Panc1 (cell line): ENCODE measurements around the gene CCDC200. TPM values are rescaled to one million over a fixed set of nuclear protein-coding genes. Genes with fewer than 3 reads are reported as not detected.

Source experiments
- ATAC-seq: fragments of 200-7000 bp; cut with Tn5 transposase; 2 replicates; pipeline ENCODE4 v1.9.1; 2020; ENCODE audit warnings: mild to moderate bottlenecking, moderate library complexity
- BruUV-seq: library from RNA; stranded (reverse); fragments of 400-500 nt; replicated peaks from 2 replicates; lab custom pipeline; 2021; lab: Mats Ljungman, UMichigan
- CTCF ChIA-PET: fragments of 300-600 bp; sonication (Branson Sonifier 250); formaldehyde crosslinking; loops from one replicate; lab custom pipeline; 2022; ENCODE audit warnings: antibody characterized with exemption; lab: Charles Lee
- POLR2A ChIA-PET: fragments of 300-600 bp; sonication (Branson Sonifier 250); formaldehyde crosslinking; loops from one replicate; lab custom pipeline; 2022; ENCODE audit warnings: antibody characterized with exemption; lab: Charles Lee
- DNase-seq: peaks from one replicate; pipeline ENCODE4 v3.0.0-alpha.2; 2010; ENCODE audit warnings: low read depth, low spot score
- H3K27ac ChIP-seq: 2 replicates; pipeline ENCODE4 v1.5.1; 2011; ENCODE audit warnings: mild to moderate bottlenecking, low read length, inconsistent platforms
- H3K27me3 ChIP-seq: fragments of 200-500 bp; sonication (Bioruptor generic); 2 replicates; pipeline ENCODE4 v1.6.0; 2014; ENCODE audit warnings: low read length, inconsistent platforms; ENCODE audit not compliant: control insufficient read depth, insufficient read depth
- H3K36me3 ChIP-seq: fragments of 200-500 bp; sonication (Bioruptor generic); 2 replicates; pipeline ENCODE4 v1.5.1; 2014; ENCODE audit warnings: inconsistent platforms, mild to moderate bottlenecking, low read length, moderate library complexity; ENCODE audit not compliant: control insufficient read depth, insufficient read depth
- H3K4me1 ChIP-seq: 2 replicates; pipeline ENCODE4 v1.5.1; 2011; ENCODE audit warnings: inconsistent platforms, mild to moderate bottlenecking, low read length, moderate library complexity; ENCODE audit not compliant: control insufficient read depth, insufficient read depth
- H3K4me3 ChIP-seq, 2 experiments: 2 replicates each; pipeline ENCODE4 v1.5.1; 2011 to 2012; ENCODE audit warnings: low read depth in 2 of 2, low read length in 2 of 2, mild to moderate bottlenecking in 2 of 2, inconsistent platforms in 1 of 2, moderate library complexity in 1 of 2
- H3K9me3 ChIP-seq: fragments of 200-500 bp; sonication (Bioruptor generic); 2 replicates; pipeline ENCODE4 v1.5.1; 2014; ENCODE audit warnings: low read depth, mild to moderate bottlenecking, inconsistent platforms, low read length, moderate library complexity; ENCODE audit not compliant: control insufficient read depth, insufficient read depth
- CTCF ChIP-seq: fragments of 450-650 bp; IDR thresholded peaks from 2 replicates; pipeline ENCODE4 v1.5.1; 2017; ENCODE audit warnings: mild to moderate bottlenecking
- POLR2AphosphoS5 ChIP-seq: IDR thresholded peaks from 2 replicates; pipeline ENCODE4 v1.6.1; 2012; ENCODE audit warnings: mild to moderate bottlenecking, low read depth, low read length, moderate library complexity
- SIN3A ChIP-seq: IDR thresholded peaks from 2 replicates; pipeline ENCODE4 v1.6.1; 2012; ENCODE audit warnings: low read depth, mild to moderate bottlenecking, low read length, moderate library complexity, borderline replicate concordance; ENCODE audit not compliant: insufficient read depth
- TCF7L2 ChIP-seq: IDR thresholded peaks from 2 replicates; pipeline ENCODE4 v1.6.1; 2011; ENCODE audit warnings: mild to moderate bottlenecking, low read depth, low read length, inconsistent platforms
- in situ Hi-C: cut with HindIII; loops from 2 replicates; pipeline ENCODE4 v1.10.0; 2016; ENCODE audit warnings: low sequenced_read_pairs, low pct_unique_long_range_greater_than_20kb
- intact Hi-C: fragments of 100-400 bp; cut with micrococcal nuclease; formaldehyde crosslinking; loops from one replicate; pipeline ENCODE4 v1.10.0; 2022; ENCODE audit not compliant: unreplicated experiment
- total RNA-seq: library from RNA; stranded (reverse); gene quantifications from one replicate; pipeline ENCODE4 v1.2.1, GENCODE V29; 2021; ENCODE audit not compliant: unreplicated experiment
- TF ChIP-seq, protein P1 (sequence below), 2 experiments: IDR thresholded peaks; 2 replicates each; pipeline ENCODE4 v1.6.1; 2011 to 2012; ENCODE audit warnings: low read depth in 2 of 2, control low read depth in 1 of 2, low read length in 1 of 2, mild to moderate bottlenecking in 1 of 2, moderate library complexity in 1 of 2; ENCODE audit not compliant: insufficient read depth in 1 of 2

The CCDC200 gene
- total RNA-seq, 1 experiment from 2014 or later: not detected

GRCh38 chr17:43183921-43184320 lies 44.5 kb downstream of the CCDC200 start:
- Histone ChIP-seq H3K9me3 (no peaks in the 10 kb centered on the region), H3K27ac (no peak overlapping the region), H3K27me3 (no peaks in the 10 kb centered on the region), H3K4me3 (no peak overlapping the region), H3K36me3 (peaks cover 5% of the 10 kb centered on the region; the same call in 1 of the 2 replicates), H3K4me1 (no peaks in the 10 kb centered on the region)
- no peak for TF ChIP-seq TCF7L2
- TF ChIP-seq, protein P1, sequence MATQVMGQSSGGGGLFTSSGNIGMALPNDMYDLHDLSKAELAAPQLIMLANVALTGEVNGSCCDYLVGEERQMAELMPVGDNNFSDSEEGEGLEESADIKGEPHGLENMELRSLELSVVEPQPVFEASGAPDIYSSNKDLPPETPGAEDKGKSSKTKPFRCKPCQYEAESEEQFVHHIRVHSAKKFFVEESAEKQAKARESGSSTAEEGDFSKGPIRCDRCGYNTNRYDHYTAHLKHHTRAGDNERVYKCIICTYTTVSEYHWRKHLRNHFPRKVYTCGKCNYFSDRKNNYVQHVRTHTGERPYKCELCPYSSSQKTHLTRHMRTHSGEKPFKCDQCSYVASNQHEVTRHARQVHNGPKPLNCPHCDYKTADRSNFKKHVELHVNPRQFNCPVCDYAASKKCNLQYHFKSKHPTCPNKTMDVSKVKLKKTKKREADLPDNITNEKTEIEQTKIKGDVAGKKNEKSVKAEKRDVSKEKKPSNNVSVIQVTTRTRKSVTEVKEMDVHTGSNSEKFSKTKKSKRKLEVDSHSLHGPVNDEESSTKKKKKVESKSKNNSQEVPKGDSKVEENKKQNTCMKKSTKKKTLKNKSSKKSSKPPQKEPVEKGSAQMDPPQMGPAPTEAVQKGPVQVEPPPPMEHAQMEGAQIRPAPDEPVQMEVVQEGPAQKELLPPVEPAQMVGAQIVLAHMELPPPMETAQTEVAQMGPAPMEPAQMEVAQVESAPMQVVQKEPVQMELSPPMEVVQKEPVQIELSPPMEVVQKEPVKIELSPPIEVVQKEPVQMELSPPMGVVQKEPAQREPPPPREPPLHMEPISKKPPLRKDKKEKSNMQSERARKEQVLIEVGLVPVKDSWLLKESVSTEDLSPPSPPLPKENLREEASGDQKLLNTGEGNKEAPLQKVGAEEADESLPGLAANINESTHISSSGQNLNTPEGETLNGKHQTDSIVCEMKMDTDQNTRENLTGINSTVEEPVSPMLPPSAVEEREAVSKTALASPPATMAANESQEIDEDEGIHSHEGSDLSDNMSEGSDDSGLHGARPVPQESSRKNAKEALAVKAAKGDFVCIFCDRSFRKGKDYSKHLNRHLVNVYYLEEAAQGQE (IDR thresholded peaks at IDR 0.05; ENCODE audit: insufficient read depth in 1 of 2, low read depth in 2 of 2, low read length in 1 of 2): no peak
- TF ChIP-seq POLR2AphosphoS5: no peak
- TF ChIP-seq SIN3A: no peak
- TF ChIP-seq CTCF: no peak
- DNase-seq (no peak), ATAC-seq (no peak)
- ChIA-PET POLR2A (no interaction called here), CTCF (no interaction called here)
- in situ Hi-C loops: no loop called here
- intact Hi-C loops: no loop called here
- no TSS peak for BruUV-seq

GRCh38 chr17:43176119-43176570 lies 52.3 kb downstream of the CCDC200 start:
- no TSS peak for BruUV-seq
- Histone ChIP-seq H3K27me3 (no peaks in the 10 kb centered on the region), H3K27ac (no peak overlapping the region), H3K4me1 (peaks cover 14% of the 10 kb centered on the region), H3K36me3 (peaks cover 5% of the 10 kb centered on the region), H3K4me3 (no peak overlapping the region), H3K9me3 (no peaks in the 10 kb centered on the region)
- no peak for DNase-seq
- intact Hi-C loops: no loop called here
- TF ChIP-seq CTCF: no peak
- no peak for TF ChIP-seq TCF7L2
- no peak for TF ChIP-seq POLR2AphosphoS5
- TF ChIP-seq, protein P1 (IDR thresholded peaks at IDR 0.05; ENCODE audit: insufficient read depth in 1 of 2, low read depth in 2 of 2, low read length in 1 of 2): no peak
- no peak for TF ChIP-seq SIN3A
- in situ Hi-C loops: no loop called here
- ChIA-PET POLR2A (no interaction called here), CTCF (no interaction called here)
- no peak for ATAC-seq
